NCI-H2227 treated with DMSO at 0.1 percent for 48 hours (cell line): ENCODE results near the gene NRG3.

Experiments
- DNase-seq: peaks from one replicate; lab custom pipeline; 2025; lab: John Stamatoyannopoulos, UW

The NRG3 gene

DNA sequence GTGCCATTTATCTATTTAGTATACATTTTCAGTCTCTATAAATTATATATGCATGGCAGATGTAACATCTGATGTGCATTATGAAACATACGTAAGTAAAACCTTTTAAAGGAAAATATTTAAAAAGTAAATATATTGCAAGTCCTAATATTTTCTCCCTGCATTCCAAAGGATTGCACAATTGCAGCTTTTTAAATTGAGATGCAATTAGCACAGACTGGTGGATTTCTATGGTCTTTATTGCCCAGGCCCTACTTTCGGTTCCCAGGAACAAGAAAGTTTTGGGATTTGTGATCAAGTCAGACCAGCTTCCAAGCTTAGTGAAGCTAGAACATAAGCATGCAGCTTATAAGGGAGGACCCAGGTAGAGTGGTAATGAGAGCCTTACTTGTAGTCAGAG lies 337.8 kb downstream of the NRG3 start:
- DNase-seq = no peak

DNA sequence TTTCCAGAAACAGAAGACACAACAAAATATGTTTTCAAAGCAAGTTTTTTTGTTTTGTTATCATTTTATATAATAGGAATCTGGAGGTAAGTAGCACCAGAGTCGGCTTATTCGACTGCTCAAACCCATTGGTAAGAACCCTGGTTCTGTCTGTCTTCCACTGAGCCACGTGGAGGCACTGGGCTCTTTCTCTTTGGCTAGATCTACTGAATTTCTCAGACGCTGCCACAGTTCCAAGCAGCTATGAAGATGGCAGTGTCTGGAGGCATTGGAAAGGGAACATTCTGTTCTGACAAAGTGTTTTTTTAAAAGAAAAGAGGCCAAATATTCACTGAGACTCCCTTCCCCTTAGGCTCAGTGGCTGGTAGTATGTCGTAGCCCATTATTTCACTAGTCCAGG lies 338.8 kb downstream of the NRG3 start:
- DNase-seq = no peak

DNA sequence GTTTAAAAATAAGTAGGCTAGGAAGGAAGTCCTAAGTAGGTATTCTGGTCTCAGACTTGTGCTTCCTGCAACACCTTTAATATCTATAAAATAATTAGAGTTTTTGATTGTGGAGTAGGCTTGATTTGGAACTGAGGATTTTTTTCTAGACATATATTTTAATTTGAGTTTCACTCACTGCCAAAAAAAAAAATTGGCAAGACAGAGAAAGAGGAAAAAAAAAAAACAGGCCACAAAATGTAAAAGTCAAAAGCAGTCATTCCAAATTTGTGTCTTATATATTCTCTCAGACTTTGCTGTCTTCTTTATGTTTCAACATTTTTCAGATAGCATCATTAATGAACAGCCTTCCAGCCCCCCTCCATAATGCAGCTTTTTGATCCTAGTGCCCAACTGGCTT lies 346.1 kb downstream of the NRG3 start:
- DNase-seq = no peak

DNA sequence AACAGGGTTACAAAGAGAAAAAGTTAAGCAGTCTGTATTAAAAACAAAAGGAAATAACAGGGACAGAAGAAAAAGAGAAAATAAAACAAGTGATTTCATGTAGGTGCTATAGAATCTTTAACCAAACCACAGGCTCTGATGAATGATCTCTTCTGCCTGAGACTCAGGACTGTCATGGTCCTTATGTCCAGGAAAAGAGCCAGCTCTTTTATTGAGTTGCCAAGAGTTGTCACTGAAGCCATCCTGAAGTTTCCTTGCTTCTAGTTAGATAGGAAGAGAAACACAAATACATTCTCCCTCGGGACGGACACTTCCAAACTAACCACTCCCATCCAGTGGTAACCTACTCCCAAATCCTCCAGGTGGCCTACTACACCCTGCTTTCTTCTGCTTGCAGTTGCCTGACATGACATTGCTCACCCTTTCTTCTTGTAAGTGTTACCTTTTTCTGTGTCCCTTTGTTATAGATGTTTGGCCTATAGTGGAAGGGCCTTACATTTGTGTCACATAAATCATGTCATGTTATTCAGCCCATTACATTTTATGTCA lies 346.7 kb downstream of the NRG3 start:
- no peak for DNase-seq

DNA sequence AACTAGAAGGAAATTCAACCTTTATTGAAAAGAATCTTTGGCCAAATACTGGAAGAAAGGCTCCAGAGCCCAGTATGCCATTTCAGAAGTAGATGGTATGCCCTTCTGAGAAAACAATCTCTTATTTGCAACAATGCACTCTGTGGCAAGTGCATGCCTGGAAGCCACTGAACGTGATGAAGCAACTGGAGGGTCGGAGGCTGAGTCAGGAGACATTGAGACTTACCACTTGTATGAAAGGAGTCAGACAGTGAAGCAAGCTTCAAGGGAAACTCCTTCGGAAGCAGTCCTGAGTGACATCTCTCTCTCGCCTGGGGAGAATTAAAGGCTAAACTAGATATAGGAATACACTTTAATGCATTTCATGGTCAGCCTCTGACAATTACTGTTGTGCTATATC lies 353.7 kb downstream of the NRG3 start:
- DNase-seq = no peak

DNA sequence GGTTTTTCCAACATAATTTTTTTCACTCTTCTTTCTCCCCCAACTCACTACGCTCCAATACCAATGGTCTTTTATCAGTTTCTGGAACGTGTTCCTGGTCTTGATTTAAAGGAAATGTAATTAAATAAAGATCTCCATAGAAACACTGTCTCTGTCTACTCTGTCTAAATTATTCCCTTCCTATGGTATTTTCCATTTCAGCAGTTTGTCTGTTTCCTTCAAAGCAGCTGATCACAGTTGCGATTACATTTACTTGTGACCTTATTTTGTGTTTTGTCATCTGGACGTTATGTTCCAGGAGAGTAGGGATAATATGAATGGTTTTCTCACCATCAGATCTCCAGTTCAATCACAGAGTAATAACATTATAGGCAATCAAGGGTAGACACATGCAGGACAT lies 359.2 kb downstream of the NRG3 start:
- DNase-seq = no peak

DNA sequence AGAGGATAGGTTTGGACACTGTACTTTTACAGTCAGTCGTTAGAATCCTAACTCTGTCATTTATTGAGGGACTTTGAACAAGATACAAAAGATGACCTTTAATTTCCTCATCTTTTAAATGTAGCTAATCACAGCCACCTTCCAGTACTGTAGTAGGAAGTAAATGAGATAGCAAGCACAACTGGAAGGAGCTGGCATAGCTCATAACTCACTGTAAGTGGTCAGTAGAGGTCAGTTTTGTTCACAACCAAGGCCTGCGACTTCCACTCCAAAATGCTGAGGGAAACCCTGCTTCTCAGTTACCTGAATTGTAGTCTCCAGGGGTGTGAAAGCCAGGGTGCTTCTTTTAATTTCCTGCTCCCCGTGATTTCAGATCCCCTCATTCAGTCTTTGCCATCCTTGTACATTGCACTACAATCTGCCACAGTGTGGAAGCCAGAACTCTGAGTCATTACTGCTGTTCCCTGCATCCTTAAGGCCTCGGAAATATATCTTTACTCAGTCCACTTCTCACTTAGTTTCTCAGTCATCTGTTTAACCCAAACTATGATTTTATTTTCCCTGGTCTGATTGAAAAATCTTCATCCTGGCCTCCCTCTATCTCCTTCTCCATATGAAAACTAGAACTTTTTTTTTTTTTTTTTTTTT lies 361.2 kb downstream of the NRG3 start:
- no peak for DNase-seq

DNA sequence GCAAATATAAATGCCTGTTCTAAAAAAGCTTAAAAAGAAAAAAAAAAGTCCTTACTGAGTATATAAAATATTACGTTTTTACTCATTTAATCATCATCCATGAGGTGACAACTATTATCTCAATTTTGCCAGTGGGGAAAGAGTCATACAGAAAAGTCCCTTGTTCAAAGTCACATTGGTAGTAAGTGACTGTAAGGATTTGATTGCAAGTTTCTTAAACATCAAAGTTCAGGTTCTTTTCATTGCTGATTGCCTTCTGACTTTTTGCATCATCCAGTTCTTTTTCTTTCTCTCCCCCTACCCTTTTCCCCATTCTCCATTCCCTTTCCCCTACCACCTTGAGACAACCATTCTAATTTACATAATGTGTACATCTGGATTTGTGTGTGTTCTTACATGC lies 363.3 kb downstream of the NRG3 start:
- DNase-seq = no peak

DNA sequence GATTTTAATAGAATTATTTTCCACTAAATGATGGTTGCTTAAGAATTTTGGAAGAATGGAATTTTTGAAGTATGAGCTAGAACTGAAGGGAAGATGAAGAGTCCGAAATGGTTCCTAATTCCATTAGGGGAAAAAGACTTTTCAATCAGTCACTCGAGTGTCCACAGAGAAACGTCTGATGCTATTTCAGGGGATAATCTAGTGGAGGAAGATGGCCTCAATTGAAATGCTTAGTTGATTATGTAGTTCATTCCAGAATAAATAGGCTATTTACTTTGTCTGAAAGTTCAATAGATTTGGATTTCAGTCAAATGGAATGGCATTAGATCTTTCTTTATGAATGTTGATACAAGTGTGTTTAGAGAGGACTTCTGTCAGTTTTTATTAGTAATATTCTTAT lies 365.4 kb downstream of the NRG3 start:
- DNase-seq = no peak

DNA sequence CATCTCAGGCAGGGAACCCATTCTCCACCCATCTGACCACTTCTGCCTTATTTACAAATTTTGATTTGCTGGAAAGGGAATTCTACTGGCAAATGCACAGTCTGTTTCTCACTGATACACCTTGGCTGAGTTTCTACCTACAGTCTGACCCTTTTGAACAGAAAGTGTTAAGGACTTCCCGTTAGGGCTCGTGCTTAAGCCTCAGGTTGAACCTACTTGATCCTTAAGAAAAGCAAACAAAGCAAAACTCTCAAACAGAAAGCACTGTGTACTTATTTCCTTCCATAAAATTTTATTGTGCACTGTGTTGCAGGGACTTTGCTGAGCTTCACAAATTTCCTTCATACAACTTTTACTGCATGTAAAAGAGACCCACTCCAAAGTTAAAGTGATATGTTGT lies 367.8 kb downstream of the NRG3 start:
- DNase-seq = no peak

DNA sequence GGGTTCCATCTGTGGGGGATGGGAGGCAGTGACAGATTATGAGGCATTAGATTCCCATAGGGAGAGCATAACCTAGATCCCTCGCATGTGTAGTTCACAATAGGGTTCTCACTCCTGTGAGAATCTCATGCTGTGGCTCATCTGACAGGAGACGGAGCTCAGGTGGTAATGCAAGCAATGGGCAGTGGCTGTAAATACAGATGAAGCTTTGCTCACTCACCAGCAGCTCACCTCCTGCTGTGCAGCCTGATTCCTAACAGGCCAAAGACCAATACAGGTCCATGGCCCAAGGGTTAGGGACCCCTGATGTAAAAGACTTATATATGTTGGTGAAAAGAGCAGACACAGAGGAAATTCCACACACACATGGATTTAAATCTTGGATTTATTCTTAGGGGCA lies 370.2 kb downstream of the NRG3 start:
- no peak for DNase-seq

DNA sequence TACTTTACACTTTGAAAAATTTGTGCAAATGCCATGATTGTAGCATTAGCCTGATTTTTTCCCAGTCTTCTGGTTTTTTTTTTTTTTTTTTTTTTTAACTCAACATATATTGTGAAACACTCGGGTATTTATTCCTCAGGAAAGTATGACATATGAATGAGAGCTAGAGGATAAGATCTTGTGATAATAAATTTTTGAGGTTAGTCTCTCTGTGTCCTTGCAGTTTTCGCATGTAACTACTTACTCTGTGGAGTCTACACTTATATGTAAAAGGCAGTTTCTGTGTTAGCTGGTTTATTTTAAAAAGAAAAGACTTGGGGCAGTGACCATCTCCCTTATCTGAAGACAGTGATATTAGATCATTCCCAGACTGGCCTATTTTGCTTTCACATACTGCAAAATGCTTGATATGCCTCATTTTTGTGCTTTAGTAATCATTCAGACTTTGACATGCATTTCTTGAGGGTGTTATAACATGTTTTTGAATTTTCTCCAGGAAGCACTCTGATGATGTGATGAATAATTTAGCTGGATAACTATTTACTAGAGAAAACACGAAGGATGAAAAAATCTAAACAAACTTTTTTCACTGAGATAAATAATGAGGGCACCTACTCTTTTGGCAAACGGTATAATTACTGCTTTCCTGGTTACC lies 371.0 kb downstream of the NRG3 start:
- DNase-seq = no peak

DNA sequence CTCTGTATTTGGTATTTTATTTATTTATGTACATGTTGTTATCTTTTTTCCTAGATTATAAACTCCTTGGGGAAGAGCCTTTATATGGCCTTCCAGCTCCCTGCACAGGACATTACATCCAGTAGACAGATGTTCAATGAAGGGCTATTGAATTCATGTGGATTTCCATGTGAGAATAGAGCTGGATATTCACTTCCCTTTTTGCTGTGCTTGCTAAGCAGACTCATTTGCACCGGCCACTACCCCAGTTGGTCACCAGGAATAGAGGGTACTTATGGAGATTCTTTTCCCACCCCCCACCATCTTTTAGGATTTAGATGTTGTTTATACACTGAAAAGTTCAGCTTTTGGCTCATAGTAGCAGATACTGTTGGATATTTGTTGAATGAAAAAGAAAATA lies 374.1 kb downstream of the NRG3 start:
- DNase-seq = no peak

DNA sequence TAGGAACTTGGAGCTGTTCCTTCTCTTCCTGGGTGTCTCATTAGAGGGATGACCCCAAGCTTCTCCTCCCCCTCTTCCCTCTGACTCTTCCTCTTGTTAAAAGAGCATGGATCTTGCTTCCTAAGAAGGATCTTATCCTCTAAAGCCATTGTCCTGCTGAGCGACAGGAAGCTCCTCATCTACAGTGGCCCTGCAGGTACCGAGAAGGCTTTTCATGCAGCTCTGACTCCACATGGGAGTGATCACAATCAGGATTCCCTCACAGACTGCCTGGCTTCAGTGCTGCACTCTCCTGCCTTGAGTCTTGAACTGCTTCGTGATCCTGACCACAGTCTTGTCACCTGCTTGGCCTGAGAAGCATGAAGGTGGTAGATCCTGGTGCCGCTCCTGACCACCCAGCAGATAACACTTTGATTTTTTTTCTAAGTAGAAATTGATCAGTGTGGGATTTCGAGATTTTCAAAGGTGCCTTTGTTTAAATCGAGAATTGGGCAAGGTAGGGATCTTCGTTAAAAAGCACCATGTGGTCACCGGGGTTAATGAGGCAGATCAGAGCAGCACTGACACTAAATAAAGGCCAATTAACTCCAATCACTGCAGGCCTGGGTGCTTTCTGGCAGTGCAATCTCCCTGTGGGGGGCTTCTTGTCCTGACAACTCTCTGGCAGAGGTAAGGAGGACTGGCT lies 376.4 kb downstream of the NRG3 start:
- no peak for DNase-seq

DNA sequence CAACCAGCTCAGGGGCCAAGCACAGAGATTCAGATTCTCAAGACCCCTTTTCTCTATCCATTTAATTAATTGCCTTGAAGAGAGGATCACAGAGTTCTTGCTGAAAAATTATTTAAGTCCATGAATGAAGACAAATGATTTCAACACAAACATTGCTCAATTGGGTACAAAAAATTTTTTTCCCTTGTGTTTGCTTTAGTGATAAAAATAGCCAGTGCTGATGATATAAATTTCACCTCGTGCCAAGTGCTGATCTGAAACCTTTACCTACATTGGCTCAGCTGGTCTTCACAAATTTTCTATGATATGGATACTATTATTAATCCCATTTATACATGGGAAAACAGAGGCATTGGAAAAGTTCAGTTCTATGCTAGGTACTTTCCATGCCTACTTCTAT lies 377.1 kb downstream of the NRG3 start:
- no peak for DNase-seq

DNA sequence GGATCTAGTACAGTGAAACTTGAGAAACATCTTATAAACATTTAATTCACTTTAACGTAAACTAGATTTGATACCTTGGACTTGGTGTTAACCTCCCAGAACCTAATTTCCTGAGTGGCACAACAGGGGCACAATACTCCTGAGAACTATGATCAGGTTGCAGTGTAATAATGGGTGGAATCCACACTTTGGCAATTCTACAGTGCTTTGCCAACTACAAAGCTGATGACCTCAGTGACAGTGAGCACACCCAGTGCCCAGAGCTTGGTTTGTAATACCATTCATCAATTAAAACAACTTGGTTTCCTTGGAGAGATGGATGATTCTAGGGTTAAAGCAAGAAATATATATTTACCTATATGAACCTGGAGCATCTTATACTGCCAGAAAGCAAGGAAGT lies 379.2 kb downstream of the NRG3 start:
- no peak for DNase-seq

DNA sequence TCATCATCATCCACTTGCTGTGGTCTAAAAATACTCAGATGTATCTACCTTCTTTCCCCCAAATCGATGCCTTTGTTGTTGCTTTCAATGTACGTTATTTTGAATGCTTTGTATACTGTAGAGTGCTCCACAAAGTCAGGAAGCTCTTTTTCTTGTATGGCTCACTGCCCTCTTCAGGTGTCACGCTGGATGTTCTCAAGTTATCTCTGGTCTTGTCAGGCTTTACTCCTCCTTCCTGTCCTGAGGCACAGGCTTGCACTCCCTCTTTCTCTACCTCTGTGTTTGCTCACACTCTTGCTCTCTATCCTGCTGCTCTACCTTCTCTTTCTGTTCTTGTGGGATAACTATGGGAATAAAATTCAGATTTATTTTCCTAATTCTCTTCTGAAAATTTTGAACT lies 381.3 kb downstream of the NRG3 start:
- no peak for DNase-seq

DNA sequence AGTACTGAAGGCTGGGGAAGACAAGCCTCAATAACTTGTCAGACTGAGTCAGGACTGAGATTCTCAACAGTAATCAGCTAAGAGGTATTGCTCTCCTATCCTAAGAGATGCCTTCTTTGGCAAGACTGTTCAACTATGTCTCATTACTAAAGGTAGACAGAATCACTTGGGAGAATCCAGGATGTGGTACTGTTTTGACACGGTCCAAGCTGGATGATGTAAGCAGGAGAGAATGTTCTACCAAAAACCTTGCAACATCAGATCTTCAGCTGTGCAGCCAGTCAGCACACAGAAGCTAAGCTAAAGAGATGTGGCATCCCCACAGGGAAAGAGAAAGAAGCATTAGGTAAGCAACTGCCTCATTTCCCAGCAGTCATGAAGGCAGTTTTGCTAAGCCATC lies 391.4 kb downstream of the NRG3 start:
- DNase-seq = no peak

DNA sequence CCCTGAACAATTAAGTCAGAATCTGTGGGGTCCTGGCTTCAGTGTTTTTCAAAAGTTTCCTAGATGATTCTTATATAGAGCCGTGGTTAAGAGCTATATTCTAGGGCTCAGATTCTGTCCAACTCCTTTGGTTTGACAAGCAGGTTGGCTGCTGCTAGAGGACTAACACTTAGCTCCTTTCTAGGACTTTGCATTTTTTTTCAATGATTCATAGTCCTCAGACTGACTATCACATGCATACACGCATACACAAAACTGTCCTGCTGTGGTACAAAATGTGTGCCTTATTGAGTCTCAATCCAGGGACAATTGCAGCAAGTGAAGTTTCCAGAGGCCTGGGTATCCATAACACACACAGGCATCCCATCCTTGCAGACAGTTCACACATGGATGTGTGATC lies 392.0 kb downstream of the NRG3 start:
- DNase-seq = no peak

DNA sequence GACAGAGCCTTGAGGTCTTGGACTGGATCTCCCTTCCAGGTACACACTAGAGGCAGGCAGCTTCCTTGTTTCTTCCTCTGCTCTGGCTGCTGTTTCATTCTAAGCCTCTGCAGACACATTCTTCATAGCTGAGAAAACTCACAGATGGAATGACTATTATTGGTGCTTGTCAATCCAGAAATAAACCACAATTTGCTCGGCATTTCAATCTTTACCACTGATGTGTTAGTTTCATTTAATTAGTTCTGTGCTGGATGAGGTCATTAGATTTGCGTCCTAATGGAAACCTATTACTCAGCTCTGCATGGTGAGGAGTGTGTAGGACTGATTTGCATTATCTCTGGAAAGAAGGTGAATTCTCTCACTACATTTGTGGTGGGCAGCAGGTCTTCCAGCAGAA lies 392.5 kb downstream of the NRG3 start:
- DNase-seq = no peak

DNA sequence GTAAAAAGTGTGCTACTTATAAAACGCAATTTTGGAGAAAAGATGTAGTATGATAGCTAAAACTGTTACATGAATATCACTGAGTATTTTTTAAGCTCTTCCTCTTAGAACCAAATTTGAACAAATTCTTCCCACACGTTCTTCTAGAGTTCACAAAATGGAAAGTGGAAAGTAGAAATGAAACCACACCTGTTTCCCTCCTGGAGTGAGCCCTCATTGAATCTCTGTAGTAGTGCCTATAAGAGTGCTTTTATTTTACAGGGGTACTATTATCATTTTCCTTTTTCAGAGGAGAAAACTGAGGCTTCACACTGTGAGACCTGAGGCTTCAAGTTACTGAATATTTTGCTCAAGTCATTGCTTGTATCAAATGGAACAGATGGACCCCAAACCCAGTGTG lies 393.0 kb downstream of the NRG3 start:
- DNase-seq = no peak

DNA sequence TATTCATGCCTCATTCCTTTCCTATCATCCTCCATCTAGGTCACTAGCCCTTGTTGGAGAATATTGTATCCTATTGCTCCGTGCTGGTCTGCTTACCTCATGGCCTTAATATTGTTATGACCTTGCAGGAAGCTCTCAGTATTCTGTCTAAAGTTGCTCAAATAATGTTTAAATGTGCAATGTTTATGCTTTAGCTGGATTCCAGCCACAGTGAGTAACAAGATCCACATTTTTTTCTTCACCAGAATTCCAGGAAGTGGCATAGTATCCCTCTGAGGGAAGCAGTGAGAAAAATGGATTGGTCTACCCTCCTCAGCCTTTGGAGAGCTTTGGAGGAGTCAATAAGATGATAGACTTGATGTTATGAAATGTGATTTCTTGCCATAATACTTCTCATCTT lies 402.6 kb downstream of the NRG3 start:
- DNase-seq = no peak

DNA sequence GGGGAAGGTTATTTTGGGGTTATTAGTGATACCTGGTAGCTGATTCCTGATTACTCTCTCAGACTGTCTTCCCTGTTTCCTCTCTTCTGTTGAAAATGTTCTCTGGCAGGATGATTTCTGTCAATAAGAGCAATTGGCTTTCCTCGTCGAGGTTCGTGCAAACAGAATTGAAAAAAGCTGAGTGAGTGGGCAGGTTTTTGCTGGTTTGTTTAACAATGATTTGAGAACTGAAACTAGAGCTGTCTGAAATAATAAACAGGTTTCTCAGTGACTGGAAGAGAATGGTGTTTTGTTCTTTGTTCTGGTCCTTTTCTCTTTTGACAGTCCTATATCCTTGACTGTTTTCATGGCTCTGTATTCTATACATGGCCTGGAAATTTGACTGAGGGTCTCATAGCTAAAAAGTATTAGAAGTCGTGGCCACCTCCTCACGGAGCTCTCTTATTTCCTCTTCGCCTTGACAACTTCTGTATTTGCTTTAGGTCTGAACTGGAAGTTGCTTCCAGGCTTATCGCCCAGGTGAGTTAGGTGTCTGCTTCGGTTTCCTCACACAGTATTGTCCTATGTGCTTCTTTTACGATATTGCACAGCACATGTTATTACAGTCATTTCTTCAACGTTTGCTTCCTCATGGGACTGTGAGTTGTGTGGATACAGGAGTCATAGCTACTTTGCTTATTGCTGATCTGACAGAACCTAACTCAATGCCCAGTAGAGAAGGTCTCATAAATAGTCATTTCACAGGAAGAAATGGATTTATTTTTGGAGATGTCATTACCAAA lies 403.6 kb downstream of the NRG3 start:
- DNase-seq = no peak
